Activated naive CD8-positive, alpha-beta T cell treated with anti-CD3 and anti-CD28 coated beads, Interleukin-2, amount 50 U/mL, for 24 hours (primary cell): ENCODE results near the gene TGFBR3.
"Not testable (repeated sequence)": the region's sequence is repeated elsewhere in the genome, so short reads cannot be mapped to it uniquely, and the experiment has no call there.

Experiments used
- ATAC-seq: fragments of 150-1000 bp; cut with Tn5 transposase; one replicate; pipeline ENCODE4 v1.10.0; 2021
- DNase-seq: peaks from one replicate; pipeline ENCODE4 v3.0.0; 2021
- H3K27ac Mint-ChIP-seq: one replicate; pipeline ENCODE4 v1.8.0; 2021; ENCODE audit warnings: mild to moderate bottlenecking, mixed read lengths
- H3K27me3 Mint-ChIP-seq: one replicate; pipeline ENCODE4 v1.8.0; 2021; ENCODE audit warnings: mixed read lengths
- H3K36me3 Mint-ChIP-seq: one replicate; pipeline ENCODE4 v1.8.0; 2021; ENCODE audit warnings: low read depth, mixed read lengths
- H3K4me1 Mint-ChIP-seq: one replicate; pipeline ENCODE4 v1.8.0; 2021; ENCODE audit warnings: mixed read lengths
- H3K4me3 Mint-ChIP-seq: one replicate; pipeline ENCODE4 v1.8.0; 2021; ENCODE audit warnings: mild to moderate bottlenecking, moderate library complexity, mixed read lengths
- H3K9me3 Mint-ChIP-seq: one replicate; pipeline ENCODE4 v1.8.0; 2021; ENCODE audit warnings: mixed read lengths

TGFBR3 gene

GRCh38 chr1:91687452-91687851, 198.5 kb downstream of the TGFBR3 start:
- DNase-seq (no peak), ATAC-seq (no peak)
- Mint-ChIP-seq H3K9me3 (no peaks in the 10 kb centered on the region), H3K27me3 (no peaks in the 10 kb centered on the region), H3K4me3 (no peak overlapping the region), H3K4me1 (peaks cover 17% of the 10 kb centered on the region), H3K36me3 (no peaks in the 10 kb centered on the region), H3K27ac (no peak overlapping the region)

- Mint-ChIP-seq H3K27me3 (no peaks in the 10 kb centered on the region), H3K4me3 (no peak overlapping the region), H3K36me3 (no peaks in the 10 kb centered on the region), H3K9me3 (no peaks in the 10 kb centered on the region), H3K4me1 (peaks cover 17% of the 10 kb centered on the region), H3K27ac (no peak overlapping the region)
- DNase-seq, result no peak
- no peak for ATAC-seq
Measured at GRCh38 chr1:91685994-91686393, 200.0 kb downstream of the TGFBR3 start.

GRCh38 chr1:91684481-91685196, 201.3 kb downstream of the TGFBR3 start:
- Mint-ChIP-seq H3K4me1 (peaks cover 17% of the 10 kb centered on the region), H3K4me3 (no peak overlapping the region), H3K27me3 (no peaks in the 10 kb centered on the region), H3K27ac (peak overlapping the region; percentile 59), H3K9me3 (no peaks in the 10 kb centered on the region), H3K36me3 (no peaks in the 10 kb centered on the region)
- DNase-seq, result no peak
- peak; percentile 40 for ATAC-seq

- Mint-ChIP-seq H3K4me3 (no peak overlapping the region), H3K27me3 (no peaks in the 10 kb centered on the region), H3K27ac (no peak overlapping the region), H3K9me3 (no peaks in the 10 kb centered on the region), H3K36me3 (no peaks in the 10 kb centered on the region), H3K4me1 (peaks cover 17% of the 10 kb centered on the region)
- ATAC-seq (no peak), DNase-seq (no peak)
Measured at GRCh38 chr1:91683598-91683951, 202.4 kb downstream of the TGFBR3 start.

GRCh38 chr1:91682882-91683597, 202.9 kb downstream of the TGFBR3 start:
- Mint-ChIP-seq H3K27ac (no peak overlapping the region), H3K4me1 (peaks cover 17% of the 10 kb centered on the region), H3K4me3 (no peak overlapping the region), H3K27me3 (no peaks in the 10 kb centered on the region), H3K36me3 (no peaks in the 10 kb centered on the region), H3K9me3 (no peaks in the 10 kb centered on the region)
- DNase-seq (no peak), ATAC-seq (no peak)

- Mint-ChIP-seq H3K4me3 (no peak overlapping the region), H3K9me3 (no peaks in the 10 kb centered on the region), H3K4me1 (peaks cover 15% of the 10 kb centered on the region), H3K27me3 (no peaks in the 10 kb centered on the region), H3K27ac (no peak overlapping the region), H3K36me3 (no peaks in the 10 kb centered on the region)
- DNase-seq, result no peak
- no peak for ATAC-seq
Measured at GRCh38 chr1:91680556-91681155, 205.3 kb downstream of the TGFBR3 start.

- peaks cover 8% of the 10 kb centered on the region for H3K4me1 Mint-ChIP-seq
Measured at GRCh38 chr1:91679446-91679845, 206.5 kb downstream of the TGFBR3 start.

GRCh38 chr1:91676030-91676429, 209.9 kb downstream of the TGFBR3 start:
- Mint-ChIP-seq H3K27me3 (no peaks in the 10 kb centered on the region), H3K36me3 (no peaks in the 10 kb centered on the region), H3K4me3 (no peak overlapping the region), H3K27ac (no peak overlapping the region), H3K9me3 (no peaks in the 10 kb centered on the region), H3K4me1 (peaks cover 29% of the 10 kb centered on the region)
- DNase-seq (no peak), ATAC-seq (no peak)

More at GRCh38 chr1:91679446-91679845, 206.5 kb downstream of the TGFBR3 start:
- no peaks in the 10 kb centered on the region for H3K9me3 Mint-ChIP-seq
- no peaks in the 10 kb centered on the region for H3K27me3 Mint-ChIP-seq
- H3K36me3 Mint-ChIP-seq, result no peaks in the 10 kb centered on the region
- ATAC-seq (no peak), DNase-seq (no peak)
- H3K27ac Mint-ChIP-seq, result no peak overlapping the region
- H3K4me3 Mint-ChIP-seq, result no peak overlapping the region

GRCh38 chr1:91674107-91674506, 211.8 kb downstream of the TGFBR3 start:
- Mint-ChIP-seq H3K36me3 (no peaks in the 10 kb centered on the region), H3K4me3 (no peak overlapping the region), H3K27me3 (no peaks in the 10 kb centered on the region), H3K9me3 (no peaks in the 10 kb centered on the region), H3K4me1 (peaks cover 29% of the 10 kb centered on the region), H3K27ac (peak overlapping the region; percentile 5)
- DNase-seq, result no peak
- ATAC-seq, result peak; percentile 80

- DNase-seq, result no peak
- ATAC-seq, result no peak
- H3K36me3 Mint-ChIP-seq, result no peaks in the 10 kb centered on the region
- H3K4me1 Mint-ChIP-seq, result peaks cover 29% of the 10 kb centered on the region
- H3K27me3 Mint-ChIP-seq, result no peaks in the 10 kb centered on the region
- H3K4me3 Mint-ChIP-seq, result no peak overlapping the region
- no peaks in the 10 kb centered on the region for H3K9me3 Mint-ChIP-seq
- H3K27ac Mint-ChIP-seq, result peak overlapping the region; percentile 77
Measured at GRCh38 chr1:91673613-91674012, 212.3 kb downstream of the TGFBR3 start.

GRCh38 chr1:91672601-91673161, 213.3 kb downstream of the TGFBR3 start:
- Mint-ChIP-seq H3K27ac (peak overlapping the region; percentile 77), H3K27me3 (peaks cover 2% of the 10 kb centered on the region), H3K36me3 (no peaks in the 10 kb centered on the region), H3K4me3 (no peak overlapping the region), H3K9me3 (no peaks in the 10 kb centered on the region), H3K4me1 (peaks cover 29% of the 10 kb centered on the region)
- peak; percentile 68 for ATAC-seq
- DNase-seq, result no peak

- peaks cover 2% of the 10 kb centered on the region for H3K27me3 Mint-ChIP-seq
- H3K4me3 Mint-ChIP-seq, result no peak overlapping the region
- DNase-seq (no peak), ATAC-seq (no peak)
- peaks cover 29% of the 10 kb centered on the region for H3K4me1 Mint-ChIP-seq
- H3K27ac Mint-ChIP-seq, result no peak overlapping the region
- no peaks in the 10 kb centered on the region for H3K9me3 Mint-ChIP-seq
- no peaks in the 10 kb centered on the region for H3K36me3 Mint-ChIP-seq
Measured at GRCh38 chr1:91670781-91671180, 215.2 kb downstream of the TGFBR3 start.

- H3K4me3 Mint-ChIP-seq, result no peak overlapping the region
Measured at GRCh38 chr1:91669584-91670350, 216.2 kb downstream of the TGFBR3 start.

GRCh38 chr1:91666651-91667050, 219.3 kb downstream of the TGFBR3 start:
- not testable (repeated sequence) for H3K4me1 Mint-ChIP-seq, DNase-seq, H3K36me3 Mint-ChIP-seq, H3K27me3 Mint-ChIP-seq, H3K27ac Mint-ChIP-seq, H3K9me3 Mint-ChIP-seq, ATAC-seq, H3K4me3 Mint-ChIP-seq

More at GRCh38 chr1:91669584-91670350, 216.2 kb downstream of the TGFBR3 start:
- ATAC-seq, result no peak
- peaks cover 2% of the 10 kb centered on the region for H3K27me3 Mint-ChIP-seq
- no peaks in the 10 kb centered on the region for H3K36me3 Mint-ChIP-seq
- H3K9me3 Mint-ChIP-seq, result no peaks in the 10 kb centered on the region
- peak overlapping the region; percentile 6 for H3K27ac Mint-ChIP-seq
- H3K4me1 Mint-ChIP-seq, result peaks cover 29% of the 10 kb centered on the region
- DNase-seq, result no peak
